NT2/D1 (cell line): ENCODE results near the gene THRA.

Source experiments
- SUZ12 ChIP-seq: IDR thresholded peaks from 2 replicates; pipeline ENCODE4 v1.6.1; 2011; ENCODE audit not compliant: insufficient read length, insufficient read depth; ENCODE audit errors: extremely low read depth
- YY1 ChIP-seq: IDR thresholded peaks from 2 replicates; pipeline ENCODE4 v1.6.1; 2011; ENCODE audit not compliant: insufficient read length, insufficient read depth
- ZNF274 ChIP-seq: IDR thresholded peaks from 2 replicates; pipeline ENCODE4 v1.6.1; 2011; ENCODE audit warnings: mild to moderate bottlenecking, low read depth, low read length

DNA sequence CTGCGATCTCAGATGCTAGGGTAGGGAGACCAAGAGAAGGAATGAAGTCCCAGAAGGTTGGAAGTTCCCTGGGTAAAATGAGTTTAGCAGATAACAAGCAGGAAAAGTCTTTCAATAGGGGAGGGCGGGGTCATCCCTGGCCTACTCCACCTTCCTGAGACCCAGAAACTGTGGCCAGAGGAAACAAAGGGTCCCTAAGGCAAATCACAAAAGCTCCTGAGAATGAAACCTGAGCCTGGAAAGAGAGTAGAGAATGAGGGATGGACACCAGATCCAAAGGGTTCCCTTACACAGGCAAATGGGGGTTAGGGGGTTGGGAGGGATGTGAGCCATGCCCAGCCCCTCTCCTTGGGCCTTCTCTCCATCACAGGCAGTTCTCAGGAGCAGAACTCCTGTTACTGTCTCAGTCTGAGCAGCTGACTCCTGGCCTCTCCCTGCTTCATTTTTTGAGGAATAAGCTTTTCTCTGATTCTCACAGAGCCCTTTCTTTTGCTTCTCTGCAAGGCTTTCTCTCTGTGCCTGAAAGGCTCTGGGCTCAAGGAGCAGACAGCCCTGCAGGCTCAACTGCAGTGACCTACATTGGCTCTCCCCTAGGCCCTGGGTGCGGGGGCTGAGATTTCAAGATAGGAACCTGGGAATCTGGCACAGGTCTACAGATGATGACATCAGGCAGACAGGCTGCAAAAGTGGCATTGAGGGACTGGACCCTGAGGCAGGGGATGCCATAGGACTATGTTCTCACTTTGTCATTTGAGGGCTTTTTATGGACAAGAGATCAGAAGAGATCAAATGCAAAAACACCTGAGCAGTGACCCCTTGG is 47.5 kb downstream of the THRA start:
- TF ChIP-seq SUZ12: no peak
- no peak for TF ChIP-seq YY1
- no peak for TF ChIP-seq ZNF274
